GM18867 (cell line): Measurements from ENCODE around the gene SH3RF2.
A peak's percentile ranks its signal among the peaks of the same experiment; 100 is the strongest.
"Not testable (repeated sequence)": the region's sequence is repeated elsewhere in the genome, so short reads cannot be mapped to it uniquely, and the experiment has no call there.

Source experiments
- ATAC-seq: cut with Tn5 transposase; IDR thresholded peaks from one replicate; pipeline ENCODE4 v1.9.1; 2021; ENCODE audit warnings: mild to moderate bottlenecking, moderate library complexity; ENCODE audit not compliant: unreplicated experiment

The SH3RF2 gene, protein sequence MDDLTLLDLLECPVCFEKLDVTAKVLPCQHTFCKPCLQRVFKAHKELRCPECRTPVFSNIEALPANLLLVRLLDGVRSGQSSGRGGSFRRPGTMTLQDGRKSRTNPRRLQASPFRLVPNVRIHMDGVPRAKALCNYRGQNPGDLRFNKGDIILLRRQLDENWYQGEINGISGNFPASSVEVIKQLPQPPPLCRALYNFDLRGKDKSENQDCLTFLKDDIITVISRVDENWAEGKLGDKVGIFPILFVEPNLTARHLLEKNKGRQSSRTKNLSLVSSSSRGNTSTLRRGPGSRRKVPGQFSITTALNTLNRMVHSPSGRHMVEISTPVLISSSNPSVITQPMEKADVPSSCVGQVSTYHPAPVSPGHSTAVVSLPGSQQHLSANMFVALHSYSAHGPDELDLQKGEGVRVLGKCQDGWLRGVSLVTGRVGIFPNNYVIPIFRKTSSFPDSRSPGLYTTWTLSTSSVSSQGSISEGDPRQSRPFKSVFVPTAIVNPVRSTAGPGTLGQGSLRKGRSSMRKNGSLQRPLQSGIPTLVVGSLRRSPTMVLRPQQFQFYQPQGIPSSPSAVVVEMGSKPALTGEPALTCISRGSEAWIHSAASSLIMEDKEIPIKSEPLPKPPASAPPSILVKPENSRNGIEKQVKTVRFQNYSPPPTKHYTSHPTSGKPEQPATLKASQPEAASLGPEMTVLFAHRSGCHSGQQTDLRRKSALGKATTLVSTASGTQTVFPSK

GRCh38 chr5:145936401-145937131 is at the start of gene SH3RF2:
TSS of gene SH3RF2 (plus strand) at chr5:145936578. CDS start at chr5:145937929, 1,351 bp downstream.
- no peak for ATAC-seq

GRCh38 chr5:145887217-145887616 is 49.2 kb upstream of the SH3RF2 start:
- ATAC-seq: no peak

DNA sequence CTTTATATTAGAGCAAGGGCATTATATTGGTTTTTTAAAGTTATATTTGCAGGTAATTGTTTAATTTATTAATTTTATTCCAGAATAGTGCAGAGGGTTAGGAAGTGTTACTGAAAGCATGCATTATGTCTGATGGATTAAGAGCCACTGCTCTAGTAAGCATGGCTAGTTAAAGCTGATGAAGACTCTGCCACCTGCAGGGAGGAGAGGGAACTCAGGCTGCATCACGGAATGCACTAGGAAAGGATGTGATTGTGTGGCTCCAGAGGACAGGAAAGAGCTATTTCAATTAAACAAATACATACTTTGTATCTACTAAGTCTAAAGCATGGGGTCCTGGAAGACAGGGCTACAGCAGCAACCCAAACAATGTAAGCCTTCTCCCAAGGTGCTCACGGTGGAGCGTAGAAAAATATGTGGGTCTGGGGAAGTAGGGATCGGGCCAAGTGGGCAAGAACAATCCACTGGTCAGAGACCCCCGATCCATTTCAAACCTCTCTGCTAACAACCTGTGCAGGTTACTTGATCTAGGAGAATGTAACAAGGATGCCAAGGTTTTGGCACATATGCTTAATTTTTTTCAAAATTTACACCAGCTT is 48.3 kb upstream of the SH3RF2 start:
- peak; percentile 55 for ATAC-seq

- no peak for ATAC-seq
Measured at GRCh38 chr5:145889611-145890010, 46.8 kb upstream of the SH3RF2 start.

- ATAC-seq: not testable (repeated sequence)
Measured at GRCh38 chr5:145891378-145891777, 45.0 kb upstream of the SH3RF2 start.

DNA sequence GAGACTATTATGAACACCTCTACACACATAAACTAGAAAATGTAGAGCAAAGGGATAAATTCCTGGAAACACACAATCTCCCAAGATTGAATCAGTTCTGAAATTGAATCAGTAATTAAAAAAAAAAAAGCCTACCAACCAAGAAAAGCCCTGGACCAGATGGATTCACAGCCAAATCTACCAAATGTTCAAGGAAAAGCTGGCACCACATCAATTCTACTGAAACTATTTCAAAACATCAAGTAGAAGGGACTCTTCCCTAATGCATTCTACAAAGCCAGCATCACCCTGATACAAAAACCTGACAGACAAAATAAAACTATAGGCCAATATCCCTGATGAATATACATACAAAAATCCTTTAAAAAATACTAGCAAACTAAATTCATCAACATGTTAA is 38.2 kb upstream of the SH3RF2 start:
- ATAC-seq: no peak

DNA sequence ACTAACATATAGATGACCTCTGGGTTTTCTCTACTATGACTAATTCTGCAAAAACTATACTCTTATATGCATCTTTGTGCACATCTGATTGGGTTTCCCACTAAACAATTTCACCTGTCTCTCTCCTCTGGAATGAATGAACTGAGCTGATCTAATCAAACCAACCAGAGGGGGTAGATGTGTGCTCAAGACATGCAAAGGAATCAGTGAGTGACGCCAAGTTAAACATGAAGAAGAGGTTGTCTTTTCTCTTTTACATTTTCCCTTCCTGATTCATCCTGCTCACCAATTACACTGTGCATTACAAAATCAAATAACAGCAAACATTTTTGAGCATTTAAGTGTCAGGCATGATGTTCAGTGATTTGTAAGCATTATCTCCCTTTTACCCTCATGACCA is 34.0 kb upstream of the SH3RF2 start:
- ATAC-seq: no peak

DNA sequence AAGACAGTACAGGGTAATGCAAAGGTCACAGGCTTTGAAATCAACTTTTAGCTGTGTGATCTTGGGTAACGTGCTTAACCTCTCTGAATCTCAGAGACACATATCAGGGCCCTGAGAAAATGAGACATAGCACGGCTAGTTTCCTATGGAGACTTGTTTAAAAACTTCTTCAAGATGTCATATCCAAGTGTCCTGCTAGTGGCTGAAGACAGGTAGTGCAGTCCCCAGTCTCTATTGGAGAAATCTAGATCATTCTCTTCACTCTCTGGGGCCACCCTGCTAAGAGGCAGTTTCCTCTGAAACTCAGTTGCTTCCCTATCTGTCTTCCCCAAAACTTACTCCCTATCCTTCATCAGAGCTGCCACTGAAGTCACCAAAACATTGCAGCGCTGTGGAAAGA is 33.3 kb upstream of the SH3RF2 start:
- ATAC-seq: peak; percentile 65

DNA sequence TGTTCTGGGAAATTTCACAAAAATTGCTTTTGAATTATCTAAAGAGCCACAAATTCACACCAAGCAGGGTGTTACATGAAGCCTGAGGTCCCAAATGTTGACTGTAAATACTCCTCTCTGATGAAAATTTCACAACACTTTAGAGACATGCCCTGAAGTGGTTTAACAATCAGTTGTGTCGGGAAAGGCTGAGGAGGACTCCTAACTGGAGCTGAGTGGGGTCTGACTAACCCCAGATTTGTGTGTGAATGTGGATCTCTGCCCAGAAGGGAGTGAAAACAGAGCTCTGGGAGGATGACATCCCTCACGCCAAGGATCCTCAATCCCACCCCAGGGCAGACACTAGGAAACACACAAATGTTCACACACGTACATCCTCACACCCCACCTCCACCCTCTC is 32.5 kb upstream of the SH3RF2 start:
- no peak for ATAC-seq

DNA sequence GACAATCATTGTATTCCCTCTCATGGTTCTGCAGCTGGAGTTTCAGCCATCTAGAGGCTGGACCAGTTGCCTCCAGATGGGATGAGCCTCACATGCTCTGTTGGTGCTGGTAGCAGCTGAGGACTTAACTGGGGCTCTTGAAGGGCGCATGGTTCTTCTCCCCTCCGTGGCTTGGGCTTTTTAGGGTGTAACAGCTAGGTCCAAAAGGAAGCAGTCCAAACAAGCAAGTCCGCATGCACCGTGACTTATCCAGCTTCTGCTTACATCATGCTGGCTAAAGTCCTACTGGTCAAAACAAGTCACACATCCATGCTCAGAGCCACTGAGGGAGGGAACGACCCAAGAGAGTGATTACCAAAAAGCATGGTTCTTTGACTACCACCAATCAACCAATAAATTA is 31.6 kb upstream of the SH3RF2 start:
- no peak for ATAC-seq

DNA sequence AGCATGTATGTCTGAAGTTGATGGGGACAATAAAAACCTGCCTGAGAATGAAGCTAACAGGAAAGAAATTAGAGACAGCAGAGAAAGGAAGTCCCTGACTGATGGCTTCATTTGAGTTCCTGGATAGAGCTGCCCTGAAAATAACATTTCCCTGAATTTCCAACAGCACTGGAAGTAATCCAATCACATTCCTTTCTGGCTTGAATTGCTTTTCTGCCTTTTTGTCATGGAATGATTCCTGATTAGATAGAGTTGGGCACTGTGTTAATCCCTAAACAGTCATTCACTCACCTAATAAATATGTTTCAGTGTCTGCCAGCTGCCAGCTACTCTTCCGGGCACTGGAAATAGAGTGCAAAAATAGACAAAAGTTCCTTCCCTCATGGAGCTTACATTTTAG is 30.0 kb upstream of the SH3RF2 start:
- no peak for ATAC-seq

DNA sequence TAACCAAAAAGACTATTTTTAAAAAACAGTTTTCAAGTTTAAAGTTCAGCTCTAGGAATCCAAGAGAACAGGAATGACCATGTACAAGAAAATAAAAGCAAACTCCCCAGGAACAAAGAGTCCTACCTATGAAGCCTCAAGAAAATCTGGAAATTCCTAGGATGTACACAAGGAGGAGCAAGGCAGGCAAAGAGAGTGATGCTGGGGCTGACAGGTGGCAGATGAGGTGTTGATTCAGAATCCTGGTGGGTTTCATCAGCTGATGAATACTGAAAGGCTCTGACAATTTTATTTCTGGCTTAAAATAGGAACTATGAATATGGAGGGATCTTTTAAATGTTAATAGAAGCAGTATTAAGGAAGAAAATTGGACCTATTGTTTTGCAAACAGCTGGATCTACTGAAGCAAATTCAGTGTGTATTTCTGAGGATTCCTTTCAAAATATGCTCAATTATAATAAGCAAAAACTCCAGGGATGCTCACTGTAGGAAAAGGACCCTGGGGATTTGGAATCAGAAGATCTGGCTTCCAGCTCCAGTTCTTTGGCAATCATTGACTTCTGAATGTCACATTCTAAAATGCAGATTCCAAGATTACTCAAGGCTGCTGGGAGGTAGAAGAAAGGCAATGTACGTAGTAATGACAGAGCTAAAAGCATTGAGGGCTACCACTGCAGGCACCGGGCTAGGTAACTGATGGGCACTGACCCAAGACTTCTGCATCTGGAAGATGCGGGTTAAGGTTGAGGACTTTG is 28.0 kb upstream of the SH3RF2 start:
- ATAC-seq: no peak

- ATAC-seq: no peak
Measured at GRCh38 chr5:145911164-145911563, 25.2 kb upstream of the SH3RF2 start.

DNA sequence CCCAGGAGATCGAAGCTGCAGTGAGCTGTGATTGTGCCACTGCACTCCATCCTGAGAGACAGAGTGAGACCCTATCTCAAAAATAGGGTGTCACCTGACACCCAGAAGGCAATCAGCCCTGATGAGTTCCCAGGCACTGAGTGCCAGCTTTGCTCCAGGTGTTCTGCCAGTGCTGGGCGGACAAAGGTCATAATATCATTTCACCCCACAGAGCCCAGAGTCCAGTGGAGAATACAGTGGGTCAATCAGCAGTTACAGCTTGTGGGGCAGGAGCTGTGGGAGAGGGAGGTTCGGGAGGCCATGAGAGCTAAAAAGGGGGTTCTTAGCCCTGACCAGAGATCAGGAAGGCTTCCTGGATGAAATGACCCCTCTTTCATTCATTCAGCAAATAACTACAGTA is 24.4 kb upstream of the SH3RF2 start:
- ATAC-seq: no peak

DNA sequence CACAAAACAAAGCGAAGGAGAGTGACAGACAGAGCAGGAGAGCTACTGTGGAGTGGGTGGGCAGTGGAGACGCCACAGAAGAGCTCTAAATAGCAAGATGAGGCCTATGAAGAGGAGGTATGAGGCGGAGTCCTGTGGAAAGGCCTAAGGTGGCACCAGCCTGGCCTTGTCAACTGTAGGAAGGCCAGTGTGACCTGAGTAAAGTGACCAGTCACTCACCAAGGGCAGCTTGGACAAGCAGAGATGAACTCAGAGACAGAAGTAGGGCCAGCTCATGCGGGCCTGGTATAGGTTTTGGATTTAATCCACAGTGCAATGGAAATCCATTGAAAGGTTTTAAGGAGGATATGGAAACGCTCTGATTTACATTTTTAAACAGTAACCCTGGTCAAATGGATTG is 23.8 kb upstream of the SH3RF2 start:
- no peak for ATAC-seq

- no peak for ATAC-seq
Measured at GRCh38 chr5:145913701-145914100, 22.7 kb upstream of the SH3RF2 start.

DNA sequence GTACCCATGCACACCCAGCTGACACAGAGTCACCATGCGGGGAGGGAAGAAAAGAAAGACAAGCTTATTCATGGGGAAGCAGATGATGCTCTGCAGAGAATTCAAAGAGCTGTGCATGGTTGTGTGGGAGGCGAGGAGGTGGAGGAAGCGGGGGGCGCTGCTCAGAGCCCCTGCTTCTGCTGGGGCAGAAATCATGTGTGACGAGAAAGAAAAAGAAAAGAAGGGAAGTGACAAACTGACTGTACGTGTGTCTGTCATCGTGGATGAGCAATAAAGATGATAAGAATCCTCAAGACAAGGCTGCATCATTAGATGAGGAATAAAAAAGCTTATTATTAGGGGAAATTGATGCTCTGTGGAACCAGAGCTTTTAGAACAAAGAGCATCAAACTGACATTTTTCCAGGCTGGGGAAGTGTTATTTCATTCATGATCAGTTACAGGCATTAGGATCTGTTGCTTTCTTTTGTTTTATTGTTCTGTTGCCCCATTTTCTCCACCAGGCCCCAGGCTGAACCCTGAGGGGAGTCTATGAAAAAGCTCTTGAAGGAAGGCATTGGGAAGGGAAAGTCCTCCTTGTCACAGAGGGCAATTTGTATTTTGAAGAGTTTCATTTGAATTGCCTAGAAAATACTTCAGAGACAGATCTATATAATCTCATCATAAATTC is 20.3 kb upstream of the SH3RF2 start:
- ATAC-seq: no peak

DNA sequence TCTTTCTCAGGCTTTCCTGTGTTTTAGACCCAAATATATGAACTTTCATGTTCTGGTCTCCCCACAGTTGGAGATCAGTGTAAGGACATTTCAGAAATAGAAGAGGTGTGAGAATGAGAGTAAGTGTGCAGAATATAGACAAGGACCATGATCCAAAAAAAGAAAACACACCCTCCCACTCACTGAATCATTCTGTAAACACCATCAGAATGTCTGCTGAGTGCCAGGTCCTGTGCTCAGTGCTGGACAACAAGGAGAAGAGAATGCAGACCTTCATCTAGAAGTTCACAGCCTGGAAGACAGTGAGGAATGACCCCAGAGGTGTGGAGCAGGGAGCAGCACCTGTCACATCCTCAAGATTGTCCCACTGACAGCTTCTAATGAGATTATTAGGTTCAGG is 19.1 kb upstream of the SH3RF2 start:
- no peak for ATAC-seq

DNA sequence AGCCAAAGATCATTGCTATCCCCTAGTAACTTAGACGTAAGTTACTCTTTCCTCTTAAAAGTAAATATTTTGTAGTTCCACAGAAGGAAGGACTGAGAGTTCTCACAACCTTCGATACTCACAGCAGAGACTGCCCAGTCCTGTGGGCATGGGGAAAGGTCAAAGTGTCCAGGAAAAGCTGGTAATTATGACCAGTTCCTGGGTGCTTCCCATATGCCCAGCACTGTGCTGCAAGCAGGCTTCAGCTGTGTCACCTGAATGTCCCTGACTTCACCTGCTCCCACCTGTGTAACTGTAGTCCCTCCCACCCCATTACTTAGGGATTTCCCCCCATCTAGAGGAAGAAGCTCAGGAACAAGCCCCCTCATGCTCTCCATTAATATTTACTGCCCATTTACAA is 18.0 kb upstream of the SH3RF2 start:
- no peak for ATAC-seq

GRCh38 chr5:145919413-145919812 is 17.0 kb upstream of the SH3RF2 start:
- ATAC-seq: no peak
